Keratinocyte (primary cell): ENCODE measurements around the gene ASTL.

Source experiments
- CTCF ChIP-seq, 3 experiments: IDR thresholded peaks in 1 of 3; conservative IDR thresholded peaks in 1 of 3; optimal IDR thresholded peaks in 1 of 3; 2 replicates in 2 of 3; 3 replicates in 1 of 3; pipeline versions ENCODE3 to v1.5.1; 2011; ENCODE audit warnings: low read length in 3 of 3, mild to moderate bottlenecking in 3 of 3, moderate library complexity in 2 of 3, control low read depth in 1 of 3, inconsistent platforms in 1 of 3; ENCODE audit not compliant: insufficient read depth in 2 of 3; ENCODE audit errors: extremely low read depth in 1 of 3
- EZH2 ChIP-seq: IDR thresholded peaks from one replicate; pipeline ENCODE4 v1.6.1; 2012; ENCODE audit warnings: inconsistent platforms, mild to moderate bottlenecking, low read length, moderate library complexity

- no peak for TF ChIP-seq CTCF (optimal IDR thresholded peaks at IDR 0.05 in 1 of 3, IDR thresholded peaks at IDR 0.05 in 1 of 3, conservative IDR thresholded peaks at IDR 0.05 in 1 of 3; ENCODE audit: extremely low read depth in 1 of 3, insufficient read depth in 2 of 3, low read length in 3 of 3)
- no peak for TF ChIP-seq EZH2
Observed at GRCh38 chr2:96175951-96176350, 37.6 kb upstream of the ASTL start.
